A673 (cell line): ENCODE results near the gene CARD9.

Source experiments
- EZH2 ChIP-seq: fragments of 200-600 bp; sonication (generic); IDR thresholded peaks from 2 replicates; pipeline ENCODE4 v1.6.1; 2017; ENCODE audit warnings: borderline replicate concordance, low read depth, mild to moderate bottlenecking, mixed read lengths, antibody characterized with exemption, low read length; ENCODE audit not compliant: poor library complexity, severe bottlenecking
- TF ChIP-seq, protein P1 (sequence below): fragments of 300-800, 200-600 bp; sonication (generic); conservative IDR thresholded peaks from 2 replicates; pipeline ENCODE4 v1.5.1; 2017; ENCODE audit warnings: low read depth, mild to moderate bottlenecking, antibody characterized with exemption, low read length, moderate library complexity, mixed read lengths

DNA sequence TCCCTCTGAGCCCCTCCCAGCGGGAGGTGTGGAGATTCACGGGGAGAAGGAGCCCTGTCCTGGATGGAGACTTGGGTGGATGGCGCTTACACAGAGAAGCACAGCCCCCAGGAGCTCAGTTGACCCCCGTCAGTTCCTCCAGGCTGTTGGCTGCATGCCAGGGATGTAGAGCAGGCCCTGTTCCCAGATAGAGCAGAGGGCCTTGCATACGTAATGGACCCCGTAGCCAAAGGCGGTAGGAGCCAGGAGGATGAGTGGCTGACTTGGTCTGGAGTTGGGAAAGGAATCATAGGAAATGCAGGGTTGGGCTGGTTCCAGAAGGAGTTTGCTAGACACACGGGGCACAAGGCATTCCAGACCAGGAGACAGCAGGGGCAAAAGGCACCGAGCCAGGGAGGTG is 39.5 kb upstream of the CARD9 start:
- no peak for TF ChIP-seq EZH2
- TF ChIP-seq, protein P1, sequence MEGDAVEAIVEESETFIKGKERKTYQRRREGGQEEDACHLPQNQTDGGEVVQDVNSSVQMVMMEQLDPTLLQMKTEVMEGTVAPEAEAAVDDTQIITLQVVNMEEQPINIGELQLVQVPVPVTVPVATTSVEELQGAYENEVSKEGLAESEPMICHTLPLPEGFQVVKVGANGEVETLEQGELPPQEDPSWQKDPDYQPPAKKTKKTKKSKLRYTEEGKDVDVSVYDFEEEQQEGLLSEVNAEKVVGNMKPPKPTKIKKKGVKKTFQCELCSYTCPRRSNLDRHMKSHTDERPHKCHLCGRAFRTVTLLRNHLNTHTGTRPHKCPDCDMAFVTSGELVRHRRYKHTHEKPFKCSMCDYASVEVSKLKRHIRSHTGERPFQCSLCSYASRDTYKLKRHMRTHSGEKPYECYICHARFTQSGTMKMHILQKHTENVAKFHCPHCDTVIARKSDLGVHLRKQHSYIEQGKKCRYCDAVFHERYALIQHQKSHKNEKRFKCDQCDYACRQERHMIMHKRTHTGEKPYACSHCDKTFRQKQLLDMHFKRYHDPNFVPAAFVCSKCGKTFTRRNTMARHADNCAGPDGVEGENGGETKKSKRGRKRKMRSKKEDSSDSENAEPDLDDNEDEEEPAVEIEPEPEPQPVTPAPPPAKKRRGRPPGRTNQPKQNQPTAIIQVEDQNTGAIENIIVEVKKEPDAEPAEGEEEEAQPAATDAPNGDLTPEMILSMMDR = no peak
